ENCODE data around the gene SAP130.
A peak's percentile ranks its signal among the peaks of the same experiment; 100 is the strongest.
"Not testable (repeated sequence)": the region's sequence is repeated elsewhere in the genome, so short reads cannot be mapped to it uniquely, and the experiment has no call there.

The SAP130 gene

GRCh38 chr2:127953128-127953718 is 74.6 kb downstream of the SAP130 start:
- DNase-seq (ENCODE audit: low spot score): peak; percentile 17

DNA sequence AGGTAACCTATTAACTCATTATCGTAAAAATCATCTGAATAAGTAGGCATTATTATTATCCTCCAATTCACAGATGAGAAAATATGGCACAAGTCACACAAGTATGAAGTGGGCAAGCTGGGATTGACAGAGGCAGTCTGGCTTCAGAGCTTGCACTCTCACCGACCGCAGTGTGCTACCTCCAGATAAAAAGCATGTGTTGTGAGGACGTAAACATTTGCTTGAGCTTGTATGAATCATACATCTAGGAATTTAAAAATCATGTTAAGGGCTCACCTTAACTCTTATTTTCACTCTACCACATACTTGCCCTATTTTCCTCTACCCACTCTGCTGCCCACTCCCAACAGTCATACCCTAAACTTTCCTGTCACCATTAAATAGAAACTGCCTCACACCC is 76.8 kb downstream of the SAP130 start:
- no peak for DNase-seq (ENCODE audit: low spot score)

DNA sequence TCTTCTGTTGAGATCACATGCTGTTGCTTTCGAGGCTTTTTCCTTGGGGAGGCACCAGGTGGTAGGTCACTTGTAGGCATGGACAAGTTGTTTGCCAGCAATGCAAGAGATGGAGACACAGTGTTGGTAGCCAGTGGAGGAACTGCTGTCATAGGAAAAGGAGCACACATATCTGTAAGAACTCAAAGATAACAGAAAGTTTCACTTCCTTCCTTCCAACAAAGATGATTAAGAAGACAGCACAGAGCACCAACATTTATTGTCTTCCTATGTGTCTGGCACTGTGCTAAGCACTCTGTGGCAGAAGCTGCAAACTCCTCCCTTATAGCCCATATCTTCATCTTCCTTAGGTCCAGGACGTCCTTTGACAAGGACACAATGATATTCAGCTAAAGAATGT is 77.6 kb downstream of the SAP130 start:
- no peak for DNase-seq (ENCODE audit: low spot score)

- no peak for DNase-seq (ENCODE audit: low spot score)
These were observed 82.6 kb downstream of the SAP130 start for GRCh38 chr2:127945281-127945680.

- no peak for DNase-seq (ENCODE audit: low spot score)
These were observed 84.7 kb downstream of the SAP130 start for GRCh38 chr2:127943186-127943585.

- DNase-seq (ENCODE audit: low spot score): no peak
These were observed 85.9 kb downstream of the SAP130 start for GRCh38 chr2:127942002-127942401.

DNA sequence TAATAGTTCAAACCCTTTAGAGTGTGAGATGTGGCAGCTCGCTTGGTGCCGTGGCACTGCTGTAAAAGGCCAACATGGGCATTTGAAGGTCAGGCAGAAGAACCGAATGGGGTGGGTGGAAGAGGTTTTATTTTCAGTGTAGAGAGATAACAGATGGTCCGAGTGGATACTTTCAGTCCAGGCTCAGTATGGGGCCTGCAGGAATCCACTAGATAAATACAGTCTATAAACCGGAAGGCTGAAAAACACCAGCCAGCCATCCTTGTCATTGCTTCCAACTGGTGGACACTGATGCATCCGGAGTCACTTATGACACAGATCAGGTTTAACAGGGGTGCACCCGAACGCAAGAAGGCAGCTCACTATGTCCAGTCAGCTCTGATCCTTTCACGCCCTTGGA is 86.4 kb downstream of the SAP130 start:
- DNase-seq (ENCODE audit: low spot score): no peak

GRCh38 chr2:127940641-127941040 is 87.2 kb downstream of the SAP130 start:
- DNase-seq (ENCODE audit: low spot score): no peak

GRCh38 chr2:127935337-127935736 is 92.5 kb downstream of the SAP130 start:
- no peak for DNase-seq (ENCODE audit: low spot score)

DNA sequence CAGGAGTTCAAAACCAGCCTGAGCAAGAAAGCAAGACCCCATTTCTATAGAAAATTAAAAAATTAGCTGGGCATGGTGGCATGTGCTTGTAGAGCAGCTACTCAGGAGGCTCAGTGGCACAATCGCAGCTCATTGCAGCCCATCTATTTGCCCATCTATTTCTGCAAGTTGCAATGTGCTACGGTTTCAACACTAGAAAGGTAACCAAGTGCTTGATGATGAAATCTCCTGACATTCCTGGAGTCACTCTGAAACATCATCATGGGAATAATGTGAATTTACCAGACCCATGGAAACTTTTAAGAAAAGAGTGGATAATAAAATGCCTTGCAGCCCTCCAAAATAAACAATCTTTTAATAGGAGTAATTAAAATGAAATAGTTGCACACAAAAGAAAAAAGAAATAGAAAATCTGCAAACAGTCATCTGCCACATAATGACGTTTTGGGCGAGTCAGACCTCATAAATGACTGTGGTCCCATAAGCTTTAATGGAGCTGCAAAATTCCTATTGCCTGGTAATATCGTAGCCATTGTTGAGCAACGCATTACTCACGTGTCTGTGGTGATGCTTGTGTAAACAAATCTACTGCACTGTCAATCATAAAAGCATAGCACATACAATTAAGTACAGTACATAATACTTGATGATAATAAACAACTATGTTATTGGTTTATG is 95.5 kb downstream of the SAP130 start:
- DNase-seq (ENCODE audit: low spot score): no peak

DNA sequence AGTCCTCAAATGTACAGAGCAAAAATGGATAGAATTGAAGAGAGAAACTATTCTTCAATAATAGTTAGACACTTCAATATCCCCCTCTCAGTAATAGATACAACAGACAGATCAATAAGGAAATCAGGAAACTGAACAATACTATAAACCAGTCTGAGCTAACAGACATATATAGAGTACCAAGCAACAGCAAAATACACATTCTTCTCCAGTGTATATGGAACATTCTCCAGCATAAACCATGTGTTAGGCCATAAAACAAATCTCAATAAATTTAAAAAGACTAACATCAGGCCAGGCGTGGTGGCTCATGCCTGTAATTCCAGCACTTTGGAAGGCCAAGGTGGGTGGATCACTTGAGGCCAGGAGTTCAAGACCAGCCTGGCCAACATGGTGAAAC is 98.4 kb downstream of the SAP130 start:
- no peak for DNase-seq (ENCODE audit: low spot score)

DNA sequence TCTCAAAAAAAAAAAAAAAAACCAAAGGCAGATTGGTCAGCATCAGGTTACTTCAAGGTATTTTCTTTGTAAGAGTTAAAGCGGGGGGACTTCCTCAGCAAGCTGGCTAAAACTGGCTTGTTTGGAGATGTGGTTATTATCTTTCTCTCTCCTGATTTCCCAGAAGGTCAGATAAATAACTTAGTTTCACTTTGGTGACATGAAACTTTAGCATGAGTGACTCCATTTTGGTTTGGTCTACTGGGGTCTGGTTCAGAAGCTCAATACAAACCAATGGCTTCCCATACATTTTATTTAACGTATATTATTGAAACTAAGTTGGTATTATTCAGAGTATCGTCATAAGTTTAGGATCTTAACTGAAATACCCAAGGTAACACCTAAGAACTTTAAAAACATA is 100.5 kb downstream of the SAP130 start:
- no peak for DNase-seq (ENCODE audit: low spot score)

DNA sequence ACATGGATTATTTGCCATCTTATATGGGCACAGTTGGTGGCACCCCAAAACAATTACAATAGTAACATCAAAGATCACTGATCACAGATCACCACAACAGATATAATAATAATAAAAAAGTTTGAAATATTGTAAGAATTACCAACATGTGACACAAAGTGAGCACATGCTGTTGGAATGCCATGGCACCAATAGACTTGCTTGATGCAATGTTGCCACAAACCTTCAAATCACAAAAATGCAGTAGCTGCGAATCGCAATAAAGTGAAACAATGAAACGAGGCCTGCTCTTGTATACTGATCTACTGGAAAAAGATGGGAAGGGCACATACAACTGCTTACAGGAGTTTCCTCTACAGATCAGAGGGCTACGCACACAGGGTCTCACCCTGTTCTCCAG is 109.9 kb downstream of the SAP130 start:
- DNase-seq (ENCODE audit: low spot score): no peak

- no peak for DNase-seq (ENCODE audit: low spot score)
These were observed 113.9 kb downstream of the SAP130 start for GRCh38 chr2:127913808-127914457.

DNA sequence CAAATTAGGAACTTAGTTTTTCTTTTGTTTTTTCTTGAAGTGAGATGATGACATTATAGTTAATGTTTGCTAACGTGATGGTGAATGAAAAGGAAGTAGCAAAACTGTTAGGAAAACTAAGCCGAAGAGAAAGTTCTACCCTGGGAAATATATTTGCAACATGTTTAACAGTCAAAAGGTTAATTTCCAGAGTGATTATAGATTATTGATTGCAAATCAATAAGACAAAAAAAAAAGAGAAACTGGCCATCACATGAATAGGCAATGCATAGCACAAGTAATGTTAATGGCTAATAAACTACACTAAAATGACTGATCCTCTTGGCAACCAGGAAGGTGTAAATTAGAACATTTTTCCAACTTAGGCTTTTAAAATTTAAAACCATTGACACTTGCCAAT is 116.1 kb downstream of the SAP130 start:
- no peak for DNase-seq (ENCODE audit: low spot score)

- DNase-seq (ENCODE audit: low spot score): no peak
These were observed 117.4 kb downstream of the SAP130 start for GRCh38 chr2:127910415-127910814.

DNA sequence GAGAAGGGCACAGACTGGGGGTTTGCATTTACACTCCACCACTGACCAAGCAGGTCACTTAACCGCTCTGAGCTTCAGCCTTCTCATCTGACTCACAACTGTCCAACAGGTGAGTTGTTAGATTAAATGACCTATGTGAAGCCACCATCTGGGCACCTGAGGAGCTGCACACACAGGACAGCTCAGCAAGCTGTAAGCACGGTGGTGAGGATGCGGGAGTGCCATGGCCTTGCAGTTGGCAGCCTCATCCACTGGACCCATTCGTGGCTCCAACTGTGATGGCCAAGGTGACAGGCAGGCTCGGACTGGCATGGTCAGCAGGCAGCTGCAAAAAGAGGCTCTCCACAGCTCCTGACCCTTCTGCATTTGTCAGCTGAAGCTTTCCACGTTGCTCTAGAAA is 118.8 kb downstream of the SAP130 start:
- DNase-seq (ENCODE audit: low spot score): no peak

GRCh38 chr2:127907733-127908400 is 120.0 kb downstream of the SAP130 start:
- DNase-seq (ENCODE audit: low spot score): not testable (repeated sequence)

- no peak for DNase-seq (ENCODE audit: low spot score)
These were observed 121.5 kb downstream of the SAP130 start for GRCh38 chr2:127906206-127906926.

- peak; percentile 51 for DNase-seq (ENCODE audit: low spot score)
These were observed 126.4 kb downstream of the SAP130 start for GRCh38 chr2:127901339-127902056.

GRCh38 chr2:127897531-127898211 is 130.2 kb downstream of the SAP130 start:
- no peak for DNase-seq (ENCODE audit: low spot score)
